ENCODE data around the gene DNM3.

DNM3 gene

GRCh38 chr1:171884475-171884874, 43.2 kb downstream of the DNM3 start:
- Histone ChIP-seq H3K9ac (ENCODE audit: low read length) (no peak overlapping the region), H3K9me3 (ENCODE audit: insufficient read depth, low read length) (no peaks in the 10 kb centered on the region), H4K20me1 (ENCODE audit: low read depth, low read length) (no peaks in the 10 kb centered on the region), H3K9me2 (replicated peaks; ENCODE audit: insufficient read depth, low read length) (no peaks in the 10 kb centered on the region), H3K27me3 (ENCODE audit: low read length) (no peaks in the 10 kb centered on the region), H3F3A (ENCODE audit: insufficient read depth) (no peaks in the 10 kb centered on the region), H3K36me3 (ENCODE audit: low read length) (no peaks in the 10 kb centered on the region), H3K79me2 (ENCODE audit: insufficient read depth, low read length) (no peaks in the 10 kb centered on the region), H3K4me3 (ENCODE audit: insufficient read depth, low read length, poor library complexity, severe bottlenecking) (no peak overlapping the region), H3K27ac (ENCODE audit: low read depth, low read length) (no peak overlapping the region), H3K4me2 (ENCODE audit: low read depth, low read length, poor library complexity, severe bottlenecking) (no peak overlapping the region), H2AFZ (ENCODE audit: low read depth, low read length, severe bottlenecking) (no peak overlapping the region)
- TF ChIP-seq EZH2phosphoT487 (conservative IDR thresholded peaks at IDR 0.05; ENCODE audit: low read length) (no peak), CTCF (IDR thresholded peaks at IDR 0.05; ENCODE audit: insufficient read depth, low read length, poor library complexity, severe bottlenecking) (no peak)

DNA sequence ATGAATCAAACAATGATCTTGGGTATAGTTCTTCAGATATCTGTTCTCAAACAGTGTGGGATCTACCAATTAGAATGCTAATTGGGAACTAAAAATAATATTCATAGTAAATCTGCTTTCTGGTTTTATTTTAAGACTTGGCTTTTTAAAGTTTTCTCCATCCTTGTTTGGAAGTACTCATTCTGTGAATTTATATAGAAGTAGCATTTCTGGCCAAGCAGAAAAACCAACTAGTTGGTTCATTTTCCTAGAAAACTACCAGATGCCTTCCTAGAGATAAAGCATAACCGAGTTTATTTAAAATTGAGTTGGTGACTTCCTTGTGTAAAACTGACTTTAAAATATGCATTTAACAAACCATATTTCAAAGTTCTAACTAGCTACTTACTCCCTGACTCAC, 48.8 kb downstream of the DNM3 start:
- TF ChIP-seq EZH2phosphoT487 (conservative IDR thresholded peaks at IDR 0.05; ENCODE audit: low read length) (no peak), CTCF (IDR thresholded peaks at IDR 0.05; ENCODE audit: insufficient read depth, low read length, poor library complexity, severe bottlenecking) (no peak)
- no peaks in the 10 kb centered on the region for H3K36me3 ChIP-seq (ENCODE audit: low read length)
- no peak overlapping the region for H3K4me3 ChIP-seq (ENCODE audit: insufficient read depth, low read length, poor library complexity, severe bottlenecking)
- no peaks in the 10 kb centered on the region for H4K20me1 ChIP-seq (ENCODE audit: low read depth, low read length)
- no peaks in the 10 kb centered on the region for H3K9me3 ChIP-seq (ENCODE audit: insufficient read depth, low read length)
- H3F3A ChIP-seq (ENCODE audit: insufficient read depth) = no peaks in the 10 kb centered on the region
- H3K27me3 ChIP-seq (ENCODE audit: low read length) = no peaks in the 10 kb centered on the region
- no peak overlapping the region for H2AFZ ChIP-seq (ENCODE audit: low read depth, low read length, severe bottlenecking)
- H3K9ac ChIP-seq (ENCODE audit: low read length) = no peak overlapping the region
- no peak overlapping the region for H3K4me2 ChIP-seq (ENCODE audit: low read depth, low read length, poor library complexity, severe bottlenecking)
- no peaks in the 10 kb centered on the region for H3K79me2 ChIP-seq (ENCODE audit: insufficient read depth, low read length)
- H3K9me2 ChIP-seq (replicated peaks; ENCODE audit: insufficient read depth, low read length) = no peaks in the 10 kb centered on the region
- H3K27ac ChIP-seq (ENCODE audit: low read depth, low read length) = no peak overlapping the region

- no peaks in the 10 kb centered on the region for H3K27me3 ChIP-seq (ENCODE audit: low read length)
- H4K20me1 ChIP-seq (ENCODE audit: low read depth, low read length) = no peaks in the 10 kb centered on the region
- H3K4me2 ChIP-seq (ENCODE audit: low read depth, low read length, poor library complexity, severe bottlenecking) = no peak overlapping the region
- no peaks in the 10 kb centered on the region for H3F3A ChIP-seq (ENCODE audit: insufficient read depth)
- no peaks in the 10 kb centered on the region for H3K36me3 ChIP-seq (ENCODE audit: low read length)
- no peak overlapping the region for H2AFZ ChIP-seq (ENCODE audit: low read depth, low read length, severe bottlenecking)
- no peaks in the 10 kb centered on the region for H3K79me2 ChIP-seq (ENCODE audit: insufficient read depth, low read length)
- TF ChIP-seq EZH2phosphoT487 (conservative IDR thresholded peaks at IDR 0.05; ENCODE audit: low read length) (no peak), CTCF (IDR thresholded peaks at IDR 0.05; ENCODE audit: insufficient read depth, low read length, poor library complexity, severe bottlenecking) (no peak)
- H3K27ac ChIP-seq (ENCODE audit: low read depth, low read length) = no peak overlapping the region
- H3K9me2 ChIP-seq (replicated peaks; ENCODE audit: insufficient read depth, low read length) = no peaks in the 10 kb centered on the region
- H3K9me3 ChIP-seq (ENCODE audit: insufficient read depth, low read length) = no peaks in the 10 kb centered on the region
- no peak overlapping the region for H3K4me3 ChIP-seq (ENCODE audit: insufficient read depth, low read length, poor library complexity, severe bottlenecking)
- no peak overlapping the region for H3K9ac ChIP-seq (ENCODE audit: low read length)
Measured at GRCh38 chr1:171896936-171897703, 55.8 kb downstream of the DNM3 start.
